DMS114 treated with DMSO at 0.1 percent for 48 hours (cell line): ENCODE results near the gene TRIM29.

Source experiments
- DNase-seq: peaks from one replicate; lab custom pipeline; 2025; ENCODE audit not compliant: unreplicated experiment; lab: John Stamatoyannopoulos, UW

TRIM29 gene

DNA sequence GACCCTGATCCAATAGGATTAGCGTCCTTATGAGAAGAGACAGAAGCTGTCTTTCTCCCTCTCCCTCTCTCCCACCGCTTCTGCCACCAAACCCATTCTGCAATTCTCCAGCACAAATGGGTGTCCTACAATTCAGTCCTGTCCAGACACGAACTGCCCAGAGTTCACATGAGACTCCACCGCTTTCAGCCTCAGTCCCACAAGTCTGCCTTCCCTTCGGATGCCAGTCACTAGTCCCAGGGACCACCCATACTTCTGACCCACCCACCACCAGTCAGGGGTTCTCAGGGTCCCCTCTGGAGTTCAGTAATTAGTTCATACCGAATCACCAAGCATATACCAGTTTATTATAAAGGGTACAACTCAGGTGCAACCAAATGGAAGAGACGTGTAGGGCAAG, 73.6 kb downstream of the TRIM29 start:
- no peak for DNase-seq

- no peak for DNase-seq
Observed at GRCh38 chr11:120063686-120064340, 74.1 kb downstream of the TRIM29 start.

- no peak for DNase-seq
Observed at GRCh38 chr11:120062561-120062930, 75.4 kb downstream of the TRIM29 start.

- DNase-seq: no peak
Observed at GRCh38 chr11:120061761-120062560, 76.0 kb downstream of the TRIM29 start.
